RWPE2 (cell line): ENCODE data around the gene ANKS6.

Experiments
- ATAC-seq: fragments of 200-7000 bp; cut with Tn5 transposase; 3 replicates; pipeline ENCODE4 v1.9.1; 2021; ENCODE audit warnings: low read depth
- DNase-seq: peaks from one replicate; pipeline ENCODE4 v3.0.0-alpha.2; 2020; ENCODE audit warnings: low spot score
- H3K27ac ChIP-seq: fragments of 450-650 bp; 2 replicates; pipeline ENCODE4 v1.5.1; 2017; ENCODE audit warnings: mild to moderate bottlenecking; ENCODE audit not compliant: poor library complexity, severe bottlenecking
- H3K27me3 ChIP-seq: fragments of 250-450 bp; sonication (Bioruptor Pico); 2 replicates; pipeline ENCODE4 v1.5.1; 2021; ENCODE audit warnings: mild to moderate bottlenecking, moderate library complexity; ENCODE audit not compliant: insufficient read depth, poor library complexity, severe bottlenecking
- H3K36me3 ChIP-seq: fragments of 250-450 bp; sonication (Bioruptor Pico); 2 replicates; pipeline ENCODE4 v1.5.1; 2020; ENCODE audit warnings: low read depth, mild to moderate bottlenecking, moderate library complexity
- H3K4me1 ChIP-seq: fragments of 250-450 bp; sonication (Bioruptor Pico); 2 replicates; pipeline ENCODE4 v1.5.1; 2021; ENCODE audit warnings: mild to moderate bottlenecking, moderate library complexity; ENCODE audit not compliant: insufficient read depth, poor library complexity, severe bottlenecking
- H3K4me3 ChIP-seq: fragments of 250-450 bp; sonication (Bioruptor Pico); 2 replicates; pipeline ENCODE4 v1.5.1; 2021; ENCODE audit warnings: mild to moderate bottlenecking, moderate library complexity; ENCODE audit not compliant: severe bottlenecking
- H3K9me3 ChIP-seq: fragments of 250-450 bp; sonication (Bioruptor Pico); 2 replicates; pipeline ENCODE4 v1.5.1; 2021; ENCODE audit warnings: mild to moderate bottlenecking, moderate library complexity; ENCODE audit not compliant: severe bottlenecking
- TF ChIP-seq, protein P1 (sequence below): fragments of 450-650 bp; IDR thresholded peaks from one replicate; pipeline ENCODE4 v1.5.1; 2017; ENCODE audit warnings: mild to moderate bottlenecking, moderate library complexity; ENCODE audit not compliant: poor library complexity, severe bottlenecking

ANKS6 gene

DNA sequence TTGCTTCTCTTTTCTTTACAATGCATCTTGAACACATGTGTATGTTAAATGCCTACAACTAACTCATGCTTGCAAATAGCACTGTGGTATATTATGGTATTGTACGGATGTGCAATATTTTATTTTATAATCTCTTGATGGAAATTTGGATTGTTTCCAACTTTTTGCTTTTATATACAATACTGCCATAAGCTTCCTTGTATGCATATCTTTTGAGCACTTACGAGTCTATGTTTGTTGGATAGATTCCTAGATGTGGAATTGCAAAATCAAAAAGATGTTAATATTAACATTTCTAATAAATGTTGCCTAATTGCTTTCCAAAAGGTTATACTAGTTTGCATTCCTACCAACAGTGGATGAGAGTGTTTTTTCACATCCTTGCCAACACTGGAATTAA, 7.7 kb upstream of the ANKS6 start:
- TF ChIP-seq, protein P1, sequence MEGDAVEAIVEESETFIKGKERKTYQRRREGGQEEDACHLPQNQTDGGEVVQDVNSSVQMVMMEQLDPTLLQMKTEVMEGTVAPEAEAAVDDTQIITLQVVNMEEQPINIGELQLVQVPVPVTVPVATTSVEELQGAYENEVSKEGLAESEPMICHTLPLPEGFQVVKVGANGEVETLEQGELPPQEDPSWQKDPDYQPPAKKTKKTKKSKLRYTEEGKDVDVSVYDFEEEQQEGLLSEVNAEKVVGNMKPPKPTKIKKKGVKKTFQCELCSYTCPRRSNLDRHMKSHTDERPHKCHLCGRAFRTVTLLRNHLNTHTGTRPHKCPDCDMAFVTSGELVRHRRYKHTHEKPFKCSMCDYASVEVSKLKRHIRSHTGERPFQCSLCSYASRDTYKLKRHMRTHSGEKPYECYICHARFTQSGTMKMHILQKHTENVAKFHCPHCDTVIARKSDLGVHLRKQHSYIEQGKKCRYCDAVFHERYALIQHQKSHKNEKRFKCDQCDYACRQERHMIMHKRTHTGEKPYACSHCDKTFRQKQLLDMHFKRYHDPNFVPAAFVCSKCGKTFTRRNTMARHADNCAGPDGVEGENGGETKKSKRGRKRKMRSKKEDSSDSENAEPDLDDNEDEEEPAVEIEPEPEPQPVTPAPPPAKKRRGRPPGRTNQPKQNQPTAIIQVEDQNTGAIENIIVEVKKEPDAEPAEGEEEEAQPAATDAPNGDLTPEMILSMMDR = no peak
- no peaks in the 10 kb centered on the region for H3K36me3 ChIP-seq

DNA sequence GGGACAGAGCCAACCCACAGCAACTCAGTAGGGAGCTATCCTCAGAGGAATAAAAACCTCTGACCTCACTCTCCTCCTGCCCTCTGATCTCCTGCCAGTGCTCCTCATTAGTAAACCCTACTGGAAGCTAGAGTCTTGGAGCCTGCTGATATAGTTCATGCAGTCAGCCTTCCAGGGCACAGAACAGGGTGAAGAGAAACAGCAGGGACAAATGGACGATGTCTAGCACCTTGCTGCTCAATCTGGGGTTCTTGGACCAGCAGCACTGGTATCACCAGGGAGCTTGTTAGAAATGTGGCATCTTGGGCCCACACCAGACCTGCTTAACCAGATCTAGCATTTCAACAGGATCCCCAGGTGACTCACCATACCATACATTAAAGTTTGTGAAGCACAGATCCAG, 5.6 kb upstream of the ANKS6 start:
- Histone ChIP-seq H3K4me1 (peaks cover 6% of the 10 kb centered on the region), H3K36me3 (no peaks in the 10 kb centered on the region), H3K27ac (no peak overlapping the region), H3K4me3 (no peak overlapping the region), H3K9me3 (no peaks in the 10 kb centered on the region), H3K27me3 (no peaks in the 10 kb centered on the region)
- TF ChIP-seq, protein P1 = no peak
- DNase-seq (no peak), ATAC-seq (peak; percentile 49)

More for the DNA sequence above, 7.7 kb upstream of the ANKS6 start:
- DNase-seq = no peak
- Histone ChIP-seq H3K9me3 (no peaks in the 10 kb centered on the region), H3K27ac (no peak overlapping the region), H3K27me3 (no peaks in the 10 kb centered on the region), H3K4me1 (peaks cover 10% of the 10 kb centered on the region), H3K4me3 (no peak overlapping the region)
- ATAC-seq = no peak

DNA sequence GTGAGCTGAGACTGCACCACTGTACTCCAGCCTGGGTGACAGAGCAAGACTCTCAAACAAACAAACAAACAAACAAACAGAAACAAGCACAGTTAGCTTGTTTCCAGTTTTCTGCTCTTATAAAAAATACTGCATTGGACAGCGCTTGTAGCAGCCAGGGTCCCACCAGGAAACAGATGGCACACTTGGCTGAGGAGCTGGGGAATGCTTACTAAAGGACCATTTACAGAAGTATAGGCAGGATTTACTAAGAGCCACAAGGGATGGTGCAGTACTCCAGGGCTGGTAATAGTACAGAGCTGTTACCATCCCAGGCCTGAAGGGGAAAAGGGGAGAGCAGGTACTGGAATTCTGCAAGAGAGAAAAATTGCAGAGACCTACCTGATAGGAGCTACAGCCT, 5.2 kb upstream of the ANKS6 start:
- TF ChIP-seq, protein P1 = no peak
- Histone ChIP-seq H3K4me3 (no peak overlapping the region), H3K9me3 (no peaks in the 10 kb centered on the region), H3K4me1 (peaks cover 6% of the 10 kb centered on the region), H3K27me3 (no peaks in the 10 kb centered on the region), H3K36me3 (no peaks in the 10 kb centered on the region), H3K27ac (no peak overlapping the region)
- ATAC-seq (no peak), DNase-seq (no peak)

DNA sequence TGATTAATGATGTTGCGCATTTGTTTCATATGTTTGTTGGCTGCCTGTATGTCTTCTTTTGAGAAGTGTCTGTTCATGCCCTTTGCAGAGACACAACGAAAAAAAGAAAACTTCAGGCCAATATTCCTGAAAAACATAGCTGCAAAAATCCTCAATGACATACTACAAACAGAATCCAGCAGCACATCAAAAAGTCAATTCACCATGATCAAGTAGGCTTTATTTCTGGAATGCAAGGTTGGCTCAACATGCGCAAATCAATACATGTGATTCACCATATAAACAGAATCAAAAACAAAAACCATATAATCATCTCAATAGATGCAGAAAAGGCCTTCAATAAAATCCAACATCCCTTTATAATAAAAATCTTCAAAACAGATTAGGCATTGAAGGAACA, 1.9 kb upstream of the ANKS6 start:
- Histone ChIP-seq H3K27me3 (no peaks in the 10 kb centered on the region), H3K36me3 (no peaks in the 10 kb centered on the region), H3K9me3 (no peaks in the 10 kb centered on the region), H3K27ac (no peak overlapping the region), H3K4me1 (no peaks in the 10 kb centered on the region), H3K4me3 (no peak overlapping the region)
- ATAC-seq (no peak), DNase-seq (no peak)
- TF ChIP-seq, protein P1 = no peak

DNA sequence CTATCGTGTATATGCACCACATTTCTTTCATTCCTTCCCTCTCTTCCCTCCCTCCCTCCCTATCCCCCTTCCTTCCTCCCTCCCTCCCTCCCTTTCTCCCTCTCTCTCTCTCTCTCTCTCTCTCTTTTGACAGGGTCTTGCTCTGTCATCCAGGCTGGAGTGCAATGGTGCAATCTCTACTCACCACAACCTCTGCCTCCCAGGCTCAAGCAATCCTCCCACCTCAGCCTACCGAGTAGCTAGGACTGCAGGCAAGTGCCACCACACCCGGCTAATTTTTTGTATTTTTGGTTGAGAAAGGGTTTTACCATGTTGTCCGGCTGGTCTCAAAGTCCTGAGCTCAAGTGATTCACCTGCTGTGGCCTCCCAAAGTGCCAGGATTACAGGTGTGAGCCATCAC, 1.1 kb upstream of the ANKS6 start:
- no peak for ATAC-seq

More for the DNA sequence above, 1.1 kb upstream of the ANKS6 start:
- TF ChIP-seq, protein P1 = no peak
- no peaks in the 10 kb centered on the region for H3K36me3 ChIP-seq
- no peaks in the 10 kb centered on the region for H3K9me3 ChIP-seq
- no peak overlapping the region for H3K27ac ChIP-seq
- no peak overlapping the region for H3K4me3 ChIP-seq
- no peak for DNase-seq
- H3K4me1 ChIP-seq = no peaks in the 10 kb centered on the region
- H3K27me3 ChIP-seq = no peaks in the 10 kb centered on the region
